GM18951 (cell line): ENCODE results near the gene KHK.
"Not testable (repeated sequence)": the region's sequence is repeated elsewhere in the genome, so short reads cannot be mapped to it uniquely, and the experiment has no call there.

ENCODE experiments used
- POLR2A ChIP-seq: IDR thresholded peaks from 4 replicates; pipeline ENCODE4 v1.6.1; 2011; ENCODE audit warnings: mild to moderate bottlenecking; ENCODE audit not compliant: insufficient read length, insufficient read depth; ENCODE audit errors: extremely low read depth
- in situ Hi-C: fragments of 300-500 bp; cut with MboI; formaldehyde crosslinking; loops from one replicate; pipeline ENCODE4 v1.12.0; 2022; ENCODE audit warnings: low sequenced_read_pairs, mixed read lengths, inconsistent platforms; ENCODE audit not compliant: unreplicated experiment

Gene KHK

DNA sequence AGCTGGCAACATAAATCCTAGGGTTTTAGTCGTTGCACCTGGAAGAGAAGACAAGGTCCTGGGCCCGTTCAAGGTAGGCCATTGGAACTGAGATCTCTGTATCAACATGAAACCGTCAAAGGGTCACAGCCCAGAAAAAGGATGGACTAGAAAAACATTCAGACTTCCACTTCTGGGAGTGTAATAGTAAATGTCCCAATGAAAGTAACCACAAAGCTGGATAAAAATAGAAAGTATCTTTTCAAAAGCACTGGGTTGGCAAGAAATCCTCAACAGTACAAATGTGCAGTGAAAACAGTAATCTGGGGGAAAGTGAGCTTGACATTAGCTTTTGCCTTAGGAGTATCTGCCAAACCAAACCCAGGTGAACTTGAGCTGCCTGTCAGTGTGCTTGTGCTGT, 19.4 kb downstream of the KHK start:
- in situ Hi-C loops: loop anchor here (10.0 kb wide), 1 partner anchor 179 kb away; the partner anchor contains the start of gene TRIM54
- no peak for TF ChIP-seq POLR2A

DNA sequence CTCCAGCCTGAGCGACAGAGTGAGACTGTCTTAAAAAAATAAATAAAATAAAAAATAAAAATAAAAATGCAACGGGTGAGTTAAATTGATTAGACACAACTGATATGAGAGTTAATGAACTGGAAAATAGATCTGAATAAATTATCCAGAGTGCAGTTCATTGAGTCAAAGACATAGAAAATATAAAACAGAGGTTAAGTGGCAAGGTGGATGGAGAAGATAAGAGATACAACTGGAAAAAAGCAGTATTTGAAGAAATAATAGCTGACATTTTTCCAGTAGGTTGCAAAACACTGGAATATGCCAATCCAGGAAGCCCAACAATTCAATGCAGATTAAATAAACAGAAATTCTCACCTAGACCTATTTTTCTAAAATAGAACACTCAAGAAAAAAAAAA, 21.6 kb downstream of the KHK start:
- in situ Hi-C loops: loop anchor here (10.0 kb wide), 1 partner anchor 177 kb away; the partner anchor contains the start of gene TRIM54
- TF ChIP-seq POLR2A: no peak

- no peak for TF ChIP-seq POLR2A
- in situ Hi-C loops: loop anchor here (10.0 kb wide), 1 partner anchor 176 kb away; the partner anchor contains the start of gene TRIM54
These were observed 22.5 kb downstream of the KHK start for GRCh38 chr2:27109083-27109482.

GRCh38 chr2:27110603-27111352, 24.2 kb downstream of the KHK start:
- in situ Hi-C loops: not testable (repeated sequence)

DNA sequence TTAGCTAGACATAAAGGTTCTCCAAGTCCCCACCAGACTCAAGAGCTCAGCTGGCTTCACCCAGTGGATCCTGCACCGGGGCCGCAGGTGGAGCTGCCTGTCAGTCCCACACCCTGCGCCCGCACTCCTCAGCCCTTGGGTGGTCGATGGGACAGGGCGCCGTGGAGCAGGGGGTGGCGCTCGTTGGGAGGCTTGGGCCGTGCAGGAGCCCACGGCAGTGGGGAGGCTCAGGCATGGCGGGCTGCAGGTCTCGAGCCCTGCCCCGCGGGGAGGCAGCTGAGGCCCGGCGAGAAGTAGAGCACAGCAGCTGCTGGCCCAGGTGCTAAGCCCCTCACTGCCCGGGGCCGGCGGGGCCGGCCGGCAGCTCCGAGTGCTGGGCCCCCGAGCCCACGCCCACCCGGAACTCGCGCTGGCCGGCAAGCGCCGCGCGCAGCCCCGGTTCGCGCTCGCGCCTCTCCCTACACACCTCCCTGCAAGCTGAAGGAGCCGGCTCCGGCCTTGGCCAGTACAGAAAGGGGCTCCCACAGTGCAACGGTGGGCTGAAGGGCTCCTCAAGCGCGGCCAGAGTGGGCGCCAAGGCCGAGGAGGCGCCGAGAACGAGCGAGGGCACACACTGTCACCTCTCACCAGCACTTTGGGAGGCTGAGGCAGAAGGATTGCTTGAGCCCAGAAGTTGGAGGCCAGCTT, 25.0 kb downstream of the KHK start:
- in situ Hi-C loops: not testable (repeated sequence)

DNA sequence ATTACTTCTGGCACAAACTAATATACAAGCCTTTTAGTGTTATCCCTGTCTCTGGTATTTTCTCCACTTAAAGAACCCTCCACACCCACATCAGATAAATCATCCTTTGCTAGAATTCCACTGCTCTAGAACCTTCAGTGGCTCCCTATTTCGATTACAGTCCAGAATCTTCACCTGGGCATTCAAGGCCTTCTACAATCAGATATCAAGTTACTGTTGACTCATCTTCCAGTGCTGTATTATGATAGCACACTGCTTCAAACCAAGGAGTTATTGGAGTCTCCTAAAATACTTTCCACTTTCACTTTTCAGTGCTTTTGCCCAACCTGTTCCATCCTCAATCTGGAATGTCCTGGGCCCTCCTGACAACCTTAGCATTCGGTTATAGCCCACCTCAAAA, 28.9 kb downstream of the KHK start:
- in situ Hi-C loops: no loop called here

DNA sequence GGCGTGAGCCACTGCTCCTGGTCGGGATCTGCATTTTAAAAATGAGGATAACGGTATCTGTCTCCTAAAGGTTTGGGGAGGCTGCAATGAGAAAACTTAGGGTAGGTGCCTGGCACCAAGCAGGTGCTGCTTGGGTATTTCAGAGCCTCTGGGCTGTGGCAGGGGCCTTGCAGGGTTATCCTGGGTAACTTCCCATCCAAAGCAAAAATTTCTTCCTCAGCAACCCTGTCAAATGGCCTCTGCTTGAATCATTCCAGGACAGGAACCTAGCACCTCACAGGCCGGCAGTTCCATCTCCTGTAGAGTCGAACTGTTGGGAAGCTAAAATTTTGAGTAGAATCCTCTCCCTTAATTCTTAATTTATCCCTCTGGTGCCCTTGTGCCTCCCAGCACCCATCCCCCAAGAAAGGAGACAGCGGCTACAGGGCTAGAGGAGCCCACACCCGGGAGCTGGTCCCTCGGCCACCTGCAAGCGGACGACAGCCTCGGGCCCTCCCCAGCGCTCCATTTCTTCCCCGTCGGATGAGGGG, 31.5 kb downstream of the KHK start:
- in situ Hi-C loops: no loop called here
- TF ChIP-seq POLR2A: no peak

More for the DNA sequence above, 28.9 kb downstream of the KHK start:
- no peak for TF ChIP-seq POLR2A

DNA sequence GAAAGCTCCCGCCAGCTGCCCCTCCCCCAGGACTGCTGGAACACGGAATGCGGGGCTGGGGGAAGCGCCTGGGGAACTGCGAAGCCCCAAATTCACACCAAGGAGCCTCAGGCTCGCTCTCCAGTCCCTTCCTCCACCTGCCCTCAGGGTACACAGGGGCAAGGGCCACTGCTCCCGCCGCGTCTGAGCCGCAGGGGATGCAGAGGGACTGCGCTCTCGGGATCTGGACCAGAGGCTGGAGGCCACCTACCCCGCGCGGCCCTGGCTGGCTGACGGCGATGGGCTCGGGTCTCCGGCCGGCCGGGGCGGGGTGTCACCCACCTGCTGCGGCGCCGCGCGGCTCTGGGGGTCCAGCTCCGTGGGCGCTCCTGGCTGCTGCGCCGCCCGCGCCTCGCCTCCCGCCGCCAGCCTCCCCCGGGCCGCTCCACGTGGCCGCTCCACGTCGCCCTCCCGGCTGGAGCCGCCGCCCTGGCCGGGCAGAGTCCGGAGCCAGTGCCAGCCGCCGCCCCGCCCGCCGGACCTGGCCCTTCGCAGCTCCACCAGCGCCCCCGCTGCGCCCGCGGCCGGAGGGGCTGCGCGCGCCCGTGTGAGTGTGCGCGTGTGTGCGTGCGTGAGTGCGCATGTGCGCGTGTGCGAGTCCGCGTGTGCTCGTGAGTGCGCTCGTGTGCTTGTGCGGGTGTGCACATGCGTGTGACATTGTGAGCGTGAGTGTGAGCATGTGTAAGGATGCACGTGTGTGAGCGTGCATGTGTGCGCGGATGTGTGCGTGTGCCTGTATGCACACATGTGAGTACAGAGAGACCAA, 32.2 kb downstream of the KHK start, which contains the start of gene CGREF1:
Gene CGREF1, minus strand, starts transcription at position 604 of the 805 bp plus-strand sequence. CDS start 14,762 bp downstream, outside the sequence.
- in situ Hi-C loops: no loop called here

GRCh38 chr2:27119330-27119670, 32.7 kb downstream of the KHK start:
- in situ Hi-C loops: not testable (repeated sequence)

More for the DNA sequence above, 32.2 kb downstream of the KHK start, which contains the start of gene CGREF1:
- TF ChIP-seq POLR2A: no peak

GRCh38 chr2:27121906-27122305, 35.3 kb downstream of the KHK start:
- no peak for TF ChIP-seq POLR2A
- in situ Hi-C loops: no loop called here

DNA sequence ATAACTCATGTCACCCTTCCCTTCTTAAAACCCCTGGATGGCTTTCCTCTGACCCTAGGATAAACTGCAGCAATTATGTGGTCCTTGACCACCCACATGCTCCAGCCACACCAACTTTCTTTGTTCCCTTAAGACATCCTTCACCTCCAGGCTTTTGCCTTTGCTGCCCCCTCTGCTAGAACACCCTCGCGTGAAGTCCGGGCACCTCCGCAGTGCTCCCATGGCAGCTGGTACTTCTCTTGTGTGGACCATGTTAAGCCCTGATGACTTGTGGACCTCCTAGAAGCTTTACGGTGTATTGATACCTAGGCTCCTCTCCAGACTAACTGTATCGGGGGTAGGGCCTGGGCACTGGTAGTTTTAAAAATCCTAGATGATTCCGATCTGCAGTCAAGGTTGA, 36.2 kb downstream of the KHK start:
- TF ChIP-seq POLR2A: no peak
- in situ Hi-C loops: no loop called here

DNA sequence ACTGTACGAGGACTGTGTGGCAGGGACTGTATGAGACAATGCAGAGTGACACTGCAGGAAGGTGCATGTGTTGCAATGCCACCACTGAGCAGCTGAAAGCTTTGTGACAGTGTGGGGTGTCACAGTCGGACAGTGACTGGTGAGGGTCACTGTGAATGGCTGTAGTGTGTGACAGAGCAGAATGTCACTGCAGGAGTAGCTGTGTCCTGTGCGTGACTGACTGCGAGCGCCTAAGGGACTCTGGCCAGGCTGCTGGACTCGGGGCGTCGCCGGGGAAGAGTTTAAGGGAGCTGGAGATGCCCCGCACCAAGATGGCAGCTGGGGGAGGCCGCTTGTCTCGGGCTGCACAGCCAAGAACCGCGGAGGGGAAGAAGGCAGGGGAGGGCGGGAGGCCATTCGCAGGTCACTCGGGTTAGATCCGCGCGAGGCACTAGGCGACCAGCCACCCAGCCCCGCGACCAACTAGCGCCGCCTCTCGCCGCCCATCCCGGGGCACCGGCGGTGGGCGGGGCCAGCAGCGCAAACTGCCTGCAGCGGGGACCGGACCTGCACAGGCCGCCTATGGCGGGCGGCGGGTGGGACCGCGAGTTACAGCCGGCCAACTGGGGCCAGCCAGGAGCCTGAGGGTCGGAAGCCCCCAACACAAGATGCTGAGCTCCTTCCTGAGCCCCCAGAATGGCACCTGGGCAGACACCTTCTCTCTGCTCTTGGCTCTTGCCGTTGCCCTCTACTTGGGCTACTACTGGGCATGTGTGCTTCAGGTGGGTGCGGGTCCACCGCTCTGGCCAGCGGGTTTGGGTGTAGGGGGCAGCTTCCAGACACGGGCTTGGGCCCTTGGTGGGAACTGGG, 37.0 kb downstream of the KHK start, which contains the start of gene ABHD1:
Gene ABHD1, plus strand, starts transcription at position 514 of the 849 bp plus-strand sequence. Its CDS starts 134 bp downstream, at position 648.
- in situ Hi-C loops: no loop called here
- no peak for TF ChIP-seq POLR2A
